ENCODE data around the gene ATXN1.
"Not testable (repeated sequence)": the region's sequence is repeated elsewhere in the genome, so short reads cannot be mapped to it uniquely, and the experiment has no call there.

ATXN1 gene

DNA sequence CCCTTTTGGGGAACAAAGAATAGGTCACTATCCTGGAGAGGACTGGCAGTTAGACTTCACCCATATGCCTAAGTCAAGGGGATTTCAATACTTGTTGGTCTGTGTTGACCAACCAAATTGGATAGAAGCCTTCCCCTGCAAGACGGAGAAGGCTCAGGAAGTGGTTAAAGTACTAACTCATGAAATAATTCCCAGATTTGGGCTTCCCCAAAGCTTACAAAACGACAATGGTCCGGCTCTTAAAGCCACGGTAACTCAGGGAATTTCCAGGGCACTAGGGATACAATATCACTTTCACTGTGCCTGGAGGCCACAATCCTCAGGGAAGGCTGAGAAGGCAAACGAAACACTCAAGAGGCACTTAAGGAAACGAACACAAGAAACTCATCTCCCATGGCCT, 299.8 kb downstream of the ATXN1 start:
- Histone ChIP-seq H2AFZ (ENCODE audit: low read depth, low read length) (no peak overlapping the region), H3K27ac (ENCODE audit: low read length) (no peak overlapping the region), H3K79me2 (ENCODE audit: low read length) (no peaks in the 10 kb centered on the region), H3K27me3 (ENCODE audit: low read depth, low read length) (no peaks in the 10 kb centered on the region), H3K36me3 (replicated peaks; ENCODE audit: low read depth, low read length) (no peaks in the 10 kb centered on the region), H3K4me1 (ENCODE audit: low read length) (no peaks in the 10 kb centered on the region), H3K4me3 (ENCODE audit: low read length) (no peak overlapping the region), H4K20me1 (ENCODE audit: insufficient read depth, low read length) (no peaks in the 10 kb centered on the region), H3K9ac (ENCODE audit: low read length) (no peak overlapping the region), H3K4me2 (ENCODE audit: low read length) (no peak overlapping the region), H3K9me3 (ENCODE audit: insufficient read depth, low read length) (no peaks in the 10 kb centered on the region)
- TF ChIP-seq CTCF (IDR thresholded peaks at IDR 0.05; ENCODE audit: low read depth, low read length) (no peak), EZH2phosphoT487 (IDR thresholded peaks at IDR 0.05; ENCODE audit: low read depth) (no peak)

DNA sequence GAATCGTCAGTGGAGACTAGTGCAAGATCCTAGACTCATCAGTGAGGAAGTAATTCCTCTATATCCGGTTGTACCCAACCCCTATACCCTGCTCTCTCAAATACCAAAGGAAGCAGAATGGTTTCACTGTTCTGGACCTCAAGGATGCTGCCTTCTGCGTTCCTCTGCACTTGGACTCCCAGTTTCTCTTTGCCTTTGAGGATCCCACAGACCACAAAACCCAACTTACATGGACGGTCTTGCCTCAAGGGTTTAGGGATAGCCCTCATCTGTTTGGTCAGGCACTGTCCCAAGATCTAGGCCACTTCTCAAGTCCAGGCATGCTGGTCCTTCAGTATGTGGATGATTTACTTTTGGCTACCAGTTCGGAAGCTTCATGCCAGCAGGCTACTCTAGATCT, 301.8 kb downstream of the ATXN1 start:
- not testable (repeated sequence) for H3K4me1 ChIP-seq (ENCODE audit: low read length); H3K4me2 ChIP-seq (ENCODE audit: low read length); H3K79me2 ChIP-seq (ENCODE audit: low read length); H3K9me3 ChIP-seq (ENCODE audit: insufficient read depth, low read length); H3K27ac ChIP-seq (ENCODE audit: low read length); H4K20me1 ChIP-seq (ENCODE audit: insufficient read depth, low read length); H3K36me3 ChIP-seq (replicated peaks; ENCODE audit: low read depth, low read length); H3K27me3 ChIP-seq (ENCODE audit: low read depth, low read length); H3K9ac ChIP-seq (ENCODE audit: low read length); H3K4me3 ChIP-seq (ENCODE audit: low read length); H2AFZ ChIP-seq (ENCODE audit: low read depth, low read length)

DNA sequence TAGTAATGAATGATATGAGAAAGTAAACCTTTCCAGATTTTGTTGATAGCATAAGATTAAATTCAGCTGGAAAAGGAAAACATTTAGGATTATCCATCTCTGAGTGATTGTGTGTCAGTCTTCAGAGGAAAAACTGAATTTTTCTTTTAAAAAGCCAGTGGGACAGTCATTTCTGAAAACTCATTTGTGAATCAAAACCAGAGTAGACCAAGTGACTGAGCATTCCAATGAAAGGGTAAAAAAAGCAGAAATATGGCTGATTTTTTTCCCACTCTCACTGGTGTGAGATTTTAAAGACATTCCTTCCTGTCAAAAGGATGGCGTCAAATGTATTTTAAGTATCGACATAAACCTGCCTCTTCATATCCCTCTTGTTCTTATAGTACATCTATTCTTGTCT, 308.9 kb downstream of the ATXN1 start:
- Histone ChIP-seq H3K79me2 (ENCODE audit: low read length) (no peaks in the 10 kb centered on the region), H3K9me3 (ENCODE audit: insufficient read depth, low read length) (no peaks in the 10 kb centered on the region), H3K36me3 (replicated peaks; ENCODE audit: low read depth, low read length) (no peaks in the 10 kb centered on the region), H2AFZ (ENCODE audit: low read depth, low read length) (no peak overlapping the region), H3K4me3 (ENCODE audit: low read length) (no peak overlapping the region), H3K4me2 (ENCODE audit: low read length) (no peak overlapping the region), H3K27ac (ENCODE audit: low read length) (no peak overlapping the region), H3K27me3 (ENCODE audit: low read depth, low read length) (peaks cover 16% of the 10 kb centered on the region), H3K9ac (ENCODE audit: low read length) (no peak overlapping the region), H3K4me1 (ENCODE audit: low read length) (no peaks in the 10 kb centered on the region), H4K20me1 (ENCODE audit: insufficient read depth, low read length) (no peaks in the 10 kb centered on the region)
- no peak for TF ChIP-seq CTCF (IDR thresholded peaks at IDR 0.05; ENCODE audit: low read depth, low read length)
- no peak for TF ChIP-seq EZH2phosphoT487 (IDR thresholded peaks at IDR 0.05; ENCODE audit: low read depth)

DNA sequence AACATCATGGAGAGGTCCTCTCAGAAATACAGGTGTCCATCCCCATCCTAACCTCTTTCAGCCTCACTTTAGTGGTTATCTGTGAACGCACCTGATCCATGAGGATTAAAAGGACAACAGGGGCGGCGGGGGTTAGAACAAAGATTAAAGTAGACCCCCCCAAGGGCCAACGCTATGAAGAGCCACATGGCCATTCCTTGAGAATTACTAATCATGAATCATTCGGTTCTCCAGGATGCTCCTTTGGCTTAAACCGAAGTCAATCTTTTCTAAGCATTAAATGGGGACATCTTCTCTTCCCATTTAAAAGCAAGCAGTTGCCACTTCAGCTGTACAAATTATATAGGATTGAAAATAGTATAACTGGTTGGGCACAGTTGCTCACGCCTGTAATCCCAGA, 310.4 kb downstream of the ATXN1 start:
- Histone ChIP-seq H3K27ac (ENCODE audit: low read length) (no peak overlapping the region), H3K9ac (ENCODE audit: low read length) (no peak overlapping the region), H2AFZ (ENCODE audit: low read depth, low read length) (no peak overlapping the region), H3K4me1 (ENCODE audit: low read length) (no peaks in the 10 kb centered on the region), H3K27me3 (ENCODE audit: low read depth, low read length) (peaks cover 16% of the 10 kb centered on the region), H4K20me1 (ENCODE audit: insufficient read depth, low read length) (no peaks in the 10 kb centered on the region), H3K4me2 (ENCODE audit: low read length) (no peak overlapping the region), H3K4me3 (ENCODE audit: low read length) (no peak overlapping the region), H3K9me3 (ENCODE audit: insufficient read depth, low read length) (no peaks in the 10 kb centered on the region), H3K36me3 (replicated peaks; ENCODE audit: low read depth, low read length) (no peaks in the 10 kb centered on the region), H3K79me2 (ENCODE audit: low read length) (no peaks in the 10 kb centered on the region)
- TF ChIP-seq CTCF (IDR thresholded peaks at IDR 0.05; ENCODE audit: low read depth, low read length) (no peak), EZH2phosphoT487 (IDR thresholded peaks at IDR 0.05; ENCODE audit: low read depth) (no peak)

- Histone ChIP-seq H3K9ac (ENCODE audit: low read length) (no peak overlapping the region), H3K27me3 (ENCODE audit: low read depth, low read length) (peaks cover 16% of the 10 kb centered on the region), H3K4me1 (ENCODE audit: low read length) (no peaks in the 10 kb centered on the region), H3K79me2 (ENCODE audit: low read length) (no peaks in the 10 kb centered on the region), H3K4me3 (ENCODE audit: low read length) (no peak overlapping the region), H4K20me1 (ENCODE audit: insufficient read depth, low read length) (no peaks in the 10 kb centered on the region), H3K27ac (ENCODE audit: low read length) (no peak overlapping the region), H3K9me3 (ENCODE audit: insufficient read depth, low read length) (no peaks in the 10 kb centered on the region), H3K4me2 (ENCODE audit: low read length) (no peak overlapping the region), H2AFZ (ENCODE audit: low read depth, low read length) (no peak overlapping the region), H3K36me3 (replicated peaks; ENCODE audit: low read depth, low read length) (no peaks in the 10 kb centered on the region)
- TF ChIP-seq EZH2phosphoT487 (IDR thresholded peaks at IDR 0.05; ENCODE audit: low read depth) (no peak), CTCF (IDR thresholded peaks at IDR 0.05; ENCODE audit: low read depth, low read length) (no peak)
Measured at GRCh38 chr6:16450285-16450684, 311.0 kb downstream of the ATXN1 start.
